NK-92 treated with Interleukin-12 subunit alpha and Interleukin-12 subunit beta, amount 100 ng/mL, for 24 hours (cell line): ENCODE data around the gene MAP3K20.
"Not testable (repeated sequence)": the region's sequence is repeated elsewhere in the genome, so short reads cannot be mapped to it uniquely, and the experiment has no call there.

Experiments
- DNase-seq: peaks from one replicate; lab custom pipeline; 2025; lab: John Stamatoyannopoulos, UW

MAP3K20 gene

GRCh38 chr2:173235947-173236803 is 160.5 kb downstream of the MAP3K20 start:
- no peak for DNase-seq

GRCh38 chr2:173238385-173238784 is 162.7 kb downstream of the MAP3K20 start:
- no peak for DNase-seq

- no peak for DNase-seq
Measured at GRCh38 chr2:173238831-173239230, 163.2 kb downstream of the MAP3K20 start.

GRCh38 chr2:173239644-173240043 is 164.0 kb downstream of the MAP3K20 start:
- no peak for DNase-seq

GRCh38 chr2:173240083-173240482 is 164.4 kb downstream of the MAP3K20 start:
- DNase-seq, result no peak

GRCh38 chr2:173241643-173242042 is 166.0 kb downstream of the MAP3K20 start:
- no peak for DNase-seq

- no peak for DNase-seq
Measured at GRCh38 chr2:173247156-173247555, 171.5 kb downstream of the MAP3K20 start.

GRCh38 chr2:173248381-173248780 is 172.7 kb downstream of the MAP3K20 start:
- no peak for DNase-seq

GRCh38 chr2:173249661-173250641 is 174.3 kb downstream of the MAP3K20 start:
- no peak for DNase-seq

- no peak for DNase-seq
Measured at GRCh38 chr2:173251225-173251624, 175.6 kb downstream of the MAP3K20 start.

- DNase-seq, result no peak
Measured at GRCh38 chr2:173252581-173252980, 176.9 kb downstream of the MAP3K20 start.

- no peak for DNase-seq
Measured at GRCh38 chr2:173254659-173255058, 179.0 kb downstream of the MAP3K20 start.

- no peak for DNase-seq
Measured at GRCh38 chr2:173258701-173259100, 183.1 kb downstream of the MAP3K20 start.

- DNase-seq, result not testable (repeated sequence)
Measured at GRCh38 chr2:173262356-173262755, 186.7 kb downstream of the MAP3K20 start.

- no peak for DNase-seq
Measured at GRCh38 chr2:173264151-173264550, 188.5 kb downstream of the MAP3K20 start.

GRCh38 chr2:173264603-173265366 is 189.1 kb downstream of the MAP3K20 start:
- DNase-seq, result no peak

- DNase-seq, result no peak
Measured at GRCh38 chr2:173271135-173271534, 195.5 kb downstream of the MAP3K20 start.

- no peak for DNase-seq
Measured at GRCh38 chr2:173271825-173272224, 196.2 kb downstream of the MAP3K20 start.

- DNase-seq, result no peak
Measured at GRCh38 chr2:173272849-173273248, 197.2 kb downstream of the MAP3K20 start.

GRCh38 chr2:173278794-173279526 is 203.3 kb downstream of the MAP3K20 start:
- DNase-seq, result no peak

- no peak for DNase-seq
Measured at GRCh38 chr2:173279527-173279868, 203.9 kb downstream of the MAP3K20 start.
